Fibroblast of the aortic adventitia (primary cell): ENCODE measurements around the gene MYH13. TPM values are rescaled to one million over a fixed set of nuclear protein-coding genes. Genes with fewer than 3 reads are reported as not detected.

ENCODE experiments used
- DNase-seq: peaks from one replicate; pipeline ENCODE4 v3.0.0-alpha.2; 2010; ENCODE audit warnings: low read depth
- H3K4me3 ChIP-seq: 2 replicates; pipeline ENCODE4 v1.5.1; 2011; ENCODE audit warnings: low read depth, mild to moderate bottlenecking, control low read depth, low read length, moderate library complexity
- CTCF ChIP-seq: IDR thresholded peaks from 2 replicates; pipeline ENCODE4 v1.5.1; 2011; ENCODE audit warnings: mild to moderate bottlenecking, low read length, control low read depth, inconsistent platforms; ENCODE audit not compliant: insufficient read depth
- total RNA-seq: library from RNA; depleted of rRNA; stranded (reverse); fragments of >200 nt; gene quantifications from 2 replicates; pipeline ENCODE4 v1.2.3, GENCODE V29; 2012; ENCODE audit warnings: low replicate concordance

MYH13 gene
- total RNA-seq, 1 donor, result not detected

GRCh38 chr17:10323812-10324610 lies 48.8 kb downstream of the MYH13 start:
- no peak for DNase-seq
- TF ChIP-seq CTCF, result no peak
- H3K4me3 ChIP-seq, result no peak overlapping the region

- TF ChIP-seq CTCF, result no peak
- no peak for DNase-seq
- H3K4me3 ChIP-seq, result no peak overlapping the region
Measured at GRCh38 chr17:10318535-10318934, 54.3 kb downstream of the MYH13 start.

GRCh38 chr17:10317543-10317834 lies 55.3 kb downstream of the MYH13 start:
- no peak for TF ChIP-seq CTCF
- no peak overlapping the region for H3K4me3 ChIP-seq
- no peak for DNase-seq

- DNase-seq, result peak; percentile 54
- peak; percentile 58 for TF ChIP-seq CTCF
- no peak overlapping the region for H3K4me3 ChIP-seq
Measured at GRCh38 chr17:10316801-10317542, 55.8 kb downstream of the MYH13 start.

- DNase-seq, result no peak
- H3K4me3 ChIP-seq, result no peak overlapping the region
Measured at GRCh38 chr17:10314329-10314728, 58.5 kb downstream of the MYH13 start.

GRCh38 chr17:10313037-10313672 lies 59.7 kb downstream of the MYH13 start:
- no peak overlapping the region for H3K4me3 ChIP-seq
- DNase-seq, result no peak
- no peak for TF ChIP-seq CTCF

More at GRCh38 chr17:10314329-10314728, 58.5 kb downstream of the MYH13 start:
- no peak for TF ChIP-seq CTCF
